Uterus (tissue), 2 donors: ENCODE results near the gene C14orf132.

ENCODE experiments used
- CTCF ChIP-seq, 4 experiments: fragments of 200-600 bp in 2 of 4; fragments of 450-650 bp in 2 of 4; sonication (generic) in 2 of 4; IDR thresholded peaks; one replicate each; pipeline ENCODE4 v1.5.1; 2016 to 2019; ENCODE audit warnings: antibody characterized with exemption in 4 of 4, mild to moderate bottlenecking in 2 of 4, moderate library complexity in 1 of 4
- POLR2A ChIP-seq, 2 donors: fragments of 450-650 bp; IDR thresholded peaks; one replicate each; pipeline ENCODE4 v1.6.1; 2016; ENCODE audit warnings: antibody characterized with exemption in 2 of 2, mild to moderate bottlenecking in 1 of 2, moderate library complexity in 1 of 2

- TF ChIP-seq POLR2A (IDR thresholded peaks at IDR 0.05) (no peak), CTCF (IDR thresholded peaks at IDR 0.05) (no peak)
Measured at GRCh38 chr14:96017882-96018281, 21.3 kb upstream of the C14orf132 start.
